Keratinocyte (primary cell): ENCODE measurements around the gene CYP46A1. TPM values are rescaled to one million over a fixed set of nuclear protein-coding genes. Genes with fewer than 3 reads are reported as not detected.

Experiments
- DNase-seq: peaks from one replicate; pipeline ENCODE4 v3.0.0-alpha.2; 2011; ENCODE audit warnings: low read depth, missing footprints, low spot score
- FAIRE-seq: peaks from 2 replicates; lab custom pipeline; 2011; peaks lifted over from hg19 to GRCh38; lab: Jason Lieb, UNC
- H2AFZ ChIP-seq: 2 replicates; pipeline ENCODE4 v1.6.0; 2012; ENCODE audit warnings: low read length, control low read depth, inconsistent platforms; ENCODE audit not compliant: control insufficient read depth
- H3K27ac ChIP-seq: 2 replicates; pipeline ENCODE4 v1.5.1; 2011; ENCODE audit warnings: low read length; ENCODE audit not compliant: control insufficient read depth, insufficient read depth
- H3K27me3 ChIP-seq: 3 replicates; pipeline ENCODE4 v1.6.0; 2011; ENCODE audit warnings: low read length; ENCODE audit not compliant: control insufficient read depth, insufficient read depth; ENCODE audit errors: extremely low read depth
- H3K36me3 ChIP-seq, 2 experiments: 2 replicates in 1 of 2; 3 replicates in 1 of 2; pipeline ENCODE4 v1.5.1; 2011; ENCODE audit warnings: low read length in 2 of 2, mild to moderate bottlenecking in 1 of 2; ENCODE audit not compliant: control insufficient read depth in 2 of 2, insufficient read depth in 2 of 2; ENCODE audit errors: extremely low read depth in 1 of 2
- H3K4me1 ChIP-seq: 3 replicates; pipeline ENCODE4 v1.5.1; 2011; ENCODE audit warnings: low read length; ENCODE audit not compliant: control insufficient read depth, insufficient read depth; ENCODE audit errors: extremely low read depth
- H3K4me2 ChIP-seq: 3 replicates; pipeline ENCODE4 v1.6.0; 2011; ENCODE audit warnings: low read depth, low read length; ENCODE audit not compliant: control insufficient read depth, insufficient read depth; ENCODE audit errors: extremely low read depth
- H3K4me3 ChIP-seq, 3 experiments: fragments of 200-600 bp in 1 of 3; sonication (generic) in 1 of 3; 2 replicates in 2 of 3; 3 replicates in 1 of 3; pipeline ENCODE4 v1.5.1; 2011 to 2016; ENCODE audit warnings: low read length in 3 of 3, mild to moderate bottlenecking in 3 of 3, control low read depth in 2 of 3, inconsistent platforms in 1 of 3, low read depth in 1 of 3, mixed read lengths in 1 of 3, mixed run types in 1 of 3, moderate library complexity in 1 of 3; ENCODE audit not compliant: control insufficient read depth in 2 of 3, insufficient read depth in 2 of 3; ENCODE audit errors: extremely low read depth in 1 of 3
- H3K79me2 ChIP-seq: 2 replicates; pipeline ENCODE4 v1.6.0; 2012; ENCODE audit warnings: low read length; ENCODE audit not compliant: control insufficient read depth, insufficient read depth
- H3K9ac ChIP-seq: 3 replicates; pipeline ENCODE4 v1.6.0; 2011; ENCODE audit warnings: low read length; ENCODE audit not compliant: control insufficient read depth, insufficient read depth; ENCODE audit errors: extremely low read depth
- H3K9me1 ChIP-seq: 3 replicates; pipeline ENCODE4 v1.6.0; 2011; ENCODE audit warnings: low read length; ENCODE audit not compliant: control insufficient read depth, insufficient read depth; ENCODE audit errors: extremely low read depth
- H3K9me3 ChIP-seq: 2 replicates; pipeline ENCODE4 v1.5.1; 2012; ENCODE audit warnings: low read depth, low read length; ENCODE audit not compliant: control insufficient read depth
- H4K20me1 ChIP-seq: 3 replicates; pipeline ENCODE4 v1.6.0; 2011; ENCODE audit warnings: low read length; ENCODE audit not compliant: control insufficient read depth, insufficient read depth; ENCODE audit errors: extremely low read depth
- CTCF ChIP-seq, 3 experiments: IDR thresholded peaks in 1 of 3; conservative IDR thresholded peaks in 1 of 3; optimal IDR thresholded peaks in 1 of 3; 2 replicates in 2 of 3; 3 replicates in 1 of 3; pipeline versions ENCODE3 to v1.5.1; 2011; ENCODE audit warnings: low read length in 3 of 3, mild to moderate bottlenecking in 3 of 3, moderate library complexity in 2 of 3, control low read depth in 1 of 3, inconsistent platforms in 1 of 3; ENCODE audit not compliant: insufficient read depth in 2 of 3; ENCODE audit errors: extremely low read depth in 1 of 3
- EZH2 ChIP-seq: IDR thresholded peaks from one replicate; pipeline ENCODE4 v1.6.1; 2012; ENCODE audit warnings: inconsistent platforms, mild to moderate bottlenecking, low read length, moderate library complexity
- dilution Hi-C: fragments of 300-500 bp; cut with MboI; formaldehyde crosslinking; loops from one replicate; pipeline ENCODE4 v1.7.0; 2020; ENCODE audit warnings: low sequenced_read_pairs; ENCODE audit not compliant: extremely low pct_ligation_motif_present
- polyA plus RNA-seq, 5 experiments: library from polyadenylated mRNA; depleted of rRNA in 3 of 5; stranded (reverse) in 3 of 5; stranded (forward) in 1 of 5; unstranded in 1 of 5; fragments of >200 nt; gene quantifications; 1 replicate in 1 of 5; 2 replicates in 3 of 5; 3 replicates in 1 of 5; pipeline versions ENCODE4 v1.2.1 to v1.2.3, GENCODE V29; 2011 to 2012; ENCODE audit warnings: missing spikeins in 2 of 5, low read depth in 1 of 5, low replicate concordance in 1 of 5

Gene CYP46A1
- polyA plus RNA-seq, 1 donor (not counting 4 experiments of a cell fraction or from before 2014, with no cell fraction given), result 0.01 TPM

- H3K27ac ChIP-seq, result no peak overlapping the region
- TF ChIP-seq EZH2 (no peak), CTCF (optimal IDR thresholded peaks at IDR 0.05 in 1 of 3, IDR thresholded peaks at IDR 0.05 in 1 of 3, conservative IDR thresholded peaks at IDR 0.05 in 1 of 3; ENCODE audit: extremely low read depth in 1 of 3, insufficient read depth in 2 of 3, low read length in 3 of 3) (no peak)
- H2AFZ ChIP-seq, result no peak overlapping the region
- H3K4me2 ChIP-seq, result peak overlapping the region; percentile 48
- no peaks in the 10 kb centered on the region for H3K9me1 ChIP-seq
- dilution Hi-C loops, result no loop called here
- no peaks in the 10 kb centered on the region for H3K79me2 ChIP-seq
- no peaks in the 10 kb centered on the region for H4K20me1 ChIP-seq
- H3K27me3 ChIP-seq, result peaks cover 61% of the 10 kb centered on the region
- DNase-seq (no peak), FAIRE-seq (no peak)
- H3K4me1 ChIP-seq, result peaks cover 5% of the 10 kb centered on the region
- no peaks in the 10 kb centered on the region for H3K36me3 ChIP-seq
- no peak overlapping the region for H3K4me3 ChIP-seq
- H3K9ac ChIP-seq, result no peak overlapping the region
- no peaks in the 10 kb centered on the region for H3K9me3 ChIP-seq
These were observed 52.7 kb downstream of the CYP46A1 start for GRCh38 chr14:99736603-99737371.

- dilution Hi-C loops, result no loop called here
- Histone ChIP-seq H3K36me3 (no peaks in the 10 kb centered on the region), H3K79me2 (no peaks in the 10 kb centered on the region), H4K20me1 (no peaks in the 10 kb centered on the region), H3K9me1 (no peaks in the 10 kb centered on the region), H3K4me2 (peak overlapping the region; percentile 48), H3K9ac (no peak overlapping the region), H3K27ac (no peak overlapping the region), H3K4me1 (peaks cover 5% of the 10 kb centered on the region), H2AFZ (no peak overlapping the region), H3K4me3 (peak overlapping the region in 1 of 3 experiments; percentile 4), H3K27me3 (peaks cover 62% of the 10 kb centered on the region), H3K9me3 (no peaks in the 10 kb centered on the region)
- no peak for DNase-seq
- TF ChIP-seq EZH2 (no peak), CTCF (optimal IDR thresholded peaks at IDR 0.05 in 1 of 3, IDR thresholded peaks at IDR 0.05 in 1 of 3, conservative IDR thresholded peaks at IDR 0.05 in 1 of 3; ENCODE audit: extremely low read depth in 1 of 3, insufficient read depth in 2 of 3, low read length in 3 of 3) (no peak)
- no peak for FAIRE-seq
These were observed 53.4 kb downstream of the CYP46A1 start for GRCh38 chr14:99737451-99737951.
